ENCODE measurements around the gene PLEKHG7. TPM values are rescaled to one million over a fixed set of nuclear protein-coding genes. Genes with fewer than 3 reads are reported as not detected.

PLEKHG7 gene, protein sequence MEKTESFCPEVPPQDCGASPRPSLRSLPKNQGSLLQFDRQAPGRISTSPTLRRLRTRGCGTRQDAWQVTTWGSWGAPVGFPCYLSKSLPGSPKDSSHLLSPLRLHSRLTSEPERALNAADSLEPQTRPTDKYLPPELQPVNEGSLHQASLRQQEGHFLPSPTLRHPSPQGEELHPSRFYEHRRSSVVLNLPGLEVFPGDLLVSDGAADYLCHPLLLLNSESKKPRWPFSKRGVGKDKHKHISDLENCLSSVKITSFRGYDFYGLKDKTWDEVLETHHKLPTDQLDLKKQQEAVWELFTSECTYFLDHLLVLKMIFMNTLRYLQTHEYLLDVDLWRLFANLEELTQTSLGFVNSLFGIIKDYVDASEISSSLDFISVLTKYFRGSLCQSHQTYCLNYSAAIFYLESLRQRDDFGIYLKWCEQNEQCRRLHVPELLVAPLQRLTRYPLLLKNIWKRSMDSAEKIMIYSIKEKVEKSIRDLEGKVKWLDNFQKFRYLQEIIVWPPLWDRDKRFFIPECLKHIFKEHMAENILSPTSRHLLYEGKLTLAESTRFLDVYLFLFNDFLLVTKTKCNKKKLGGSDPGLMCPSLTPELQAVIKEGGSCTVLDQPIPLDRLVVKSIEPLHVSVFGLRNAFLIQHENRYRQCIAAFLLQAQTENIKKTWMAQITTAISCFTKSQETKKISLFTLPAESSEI
- not detected in 2 replicates for total RNA-seq

DNA sequence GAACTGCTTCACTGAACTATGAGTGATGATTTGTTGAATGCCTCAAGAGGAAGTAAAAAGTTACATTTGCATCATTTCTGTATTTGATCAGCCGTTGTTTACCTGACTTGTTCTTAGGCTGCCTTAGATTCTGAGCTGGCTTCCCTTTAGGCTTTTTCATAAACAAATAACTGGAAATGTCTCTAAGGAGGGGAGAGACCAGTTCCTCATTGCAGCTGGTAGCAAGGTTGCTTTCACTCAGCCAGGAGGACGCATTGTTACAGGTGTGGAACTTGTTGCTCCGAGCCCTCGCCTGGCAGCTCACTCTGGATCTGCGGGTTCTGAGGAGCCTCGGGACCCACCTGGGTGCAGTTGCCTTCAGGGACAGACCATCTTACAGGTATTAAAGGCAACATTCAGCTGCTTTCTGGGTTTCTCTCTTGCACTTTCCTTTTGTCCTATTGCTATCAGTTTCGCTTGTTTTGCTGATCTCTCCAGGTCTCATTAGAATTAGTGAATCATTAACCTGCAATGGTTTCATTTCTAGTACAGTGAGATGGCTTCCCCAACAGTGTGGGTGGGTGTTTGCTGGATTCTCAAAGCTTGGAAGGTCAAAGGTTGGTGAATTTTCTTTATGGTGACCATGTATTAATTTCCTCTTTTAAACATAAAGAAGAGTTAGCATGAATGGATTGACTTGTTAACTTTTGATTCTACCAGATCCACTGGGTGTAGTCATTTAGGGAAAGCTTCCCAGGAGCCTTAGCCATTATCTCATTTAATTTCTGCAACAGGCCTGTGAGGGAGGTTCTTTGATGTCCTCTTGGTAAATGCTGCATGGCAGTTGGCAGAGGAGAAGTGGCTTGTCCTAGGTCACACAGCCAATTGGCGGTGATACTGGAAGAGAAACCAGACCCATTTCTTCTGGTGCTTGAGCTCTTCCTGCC, at the start of gene PLEKHG7:
PLEKHG7 (plus strand) TSS at position 236 of the 926 bp plus-strand sequence. CDS start 3,643 bp downstream, outside the sequence.

Other genes starting within 250 kb of the PLEKHG7 start
- gene EEA1, start 226.3 kb downstream of the PLEKHG7 start, total RNA-seq: 10.2 and 13.0 TPM in 2 replicates